Endothelial cell (in vitro differentiated cells): ENCODE data around the gene PACS2. TPM values are rescaled to one million over a fixed set of nuclear protein-coding genes. Genes with fewer than 3 reads are reported as not detected.
A peak's percentile ranks its signal among the peaks of the same experiment; 100 is the strongest.

Source experiments
- DNase-seq: peaks from one replicate; pipeline ENCODE4 v3.0.0; 2021; ENCODE audit warnings: low spot score
- H3K27ac Mint-ChIP-seq: one replicate; pipeline ENCODE4 v1.8.0; 2021; ENCODE audit warnings: mixed read lengths, inconsistent platforms; ENCODE audit not compliant: unreplicated experiment
- H3K27me3 Mint-ChIP-seq: one replicate; pipeline ENCODE4 v1.8.0; 2021; ENCODE audit warnings: mild to moderate bottlenecking, moderate library complexity, mixed read lengths, inconsistent platforms; ENCODE audit not compliant: unreplicated experiment
- H3K36me3 Mint-ChIP-seq: one replicate; pipeline ENCODE4 v1.8.0; 2021; ENCODE audit warnings: mild to moderate bottlenecking, low read depth, mixed read lengths, inconsistent platforms; ENCODE audit not compliant: unreplicated experiment
- H3K4me1 Mint-ChIP-seq: one replicate; pipeline ENCODE4 v1.8.0; 2021; ENCODE audit warnings: mild to moderate bottlenecking, mixed read lengths, inconsistent platforms; ENCODE audit not compliant: unreplicated experiment
- H3K4me3 Mint-ChIP-seq: one replicate; pipeline ENCODE4 v1.8.0; 2021; ENCODE audit warnings: mild to moderate bottlenecking, mixed read lengths, inconsistent platforms; ENCODE audit not compliant: unreplicated experiment
- H3K9me3 Mint-ChIP-seq: one replicate; pipeline ENCODE4 v1.8.0; 2021; ENCODE audit warnings: mixed read lengths, inconsistent platforms; ENCODE audit not compliant: unreplicated experiment
- CTCF ChIP-seq: fragments of 200-600 bp; sonication (generic); IDR thresholded peaks from one replicate; pipeline ENCODE4 v1.5.0; 2021; ENCODE audit warnings: antibody characterized with exemption; ENCODE audit not compliant: unreplicated experiment
- total RNA-seq: library from RNA; stranded (reverse); fragmentation: NEBNext Ultra II Directional; extraction: Animal tissue kit (Norgen Biotek cat#: 25700); gene quantifications from one replicate; pipeline ENCODE4 v1.2.1, GENCODE V29; 2021; ENCODE audit not compliant: unreplicated experiment

PACS2 gene
- total RNA-seq, 1 donor from 2014 or later, result 113 TPM

GRCh38 chr14:105400016-105400415 lies 85.5 kb downstream of the PACS2 start:
- H3K4me1 Mint-ChIP-seq, result peaks cover 2% of the 10 kb centered on the region

GRCh38 chr14:105401699-105402098 lies 87.2 kb downstream of the PACS2 start:
- H3K4me1 Mint-ChIP-seq, result peaks cover 2% of the 10 kb centered on the region
- TF ChIP-seq CTCF, result no peak
- no peak for DNase-seq
- peaks cover 16% of the 10 kb centered on the region for H3K36me3 Mint-ChIP-seq
- H3K27ac Mint-ChIP-seq, result no peak overlapping the region
- H3K4me3 Mint-ChIP-seq, result no peak overlapping the region
- H3K27me3 Mint-ChIP-seq, result peaks cover 16% of the 10 kb centered on the region
- H3K9me3 Mint-ChIP-seq, result no peaks in the 10 kb centered on the region

More at GRCh38 chr14:105400016-105400415, 85.5 kb downstream of the PACS2 start:
- Mint-ChIP-seq H3K4me3 (peak overlapping the region; percentile 51), H3K9me3 (no peaks in the 10 kb centered on the region), H3K36me3 (peaks cover 16% of the 10 kb centered on the region), H3K27me3 (peaks cover 16% of the 10 kb centered on the region), H3K27ac (no peak overlapping the region)
- TF ChIP-seq CTCF, result no peak
- no peak for DNase-seq

- no peaks in the 10 kb centered on the region for H3K36me3 Mint-ChIP-seq
- no peak for TF ChIP-seq CTCF
- peaks cover 14% of the 10 kb centered on the region for H3K4me1 Mint-ChIP-seq
- H3K27ac Mint-ChIP-seq, result no peak overlapping the region
- H3K4me3 Mint-ChIP-seq, result no peak overlapping the region
- H3K27me3 Mint-ChIP-seq, result peaks cover 23% of the 10 kb centered on the region
- H3K9me3 Mint-ChIP-seq, result no peaks in the 10 kb centered on the region
- DNase-seq, result no peak
These were observed 94.0 kb downstream of the PACS2 start for GRCh38 chr14:105408592-105408991.

- no peak overlapping the region for H3K27ac Mint-ChIP-seq
- no peaks in the 10 kb centered on the region for H3K36me3 Mint-ChIP-seq
- no peaks in the 10 kb centered on the region for H3K9me3 Mint-ChIP-seq
- DNase-seq, result no peak
- H3K27me3 Mint-ChIP-seq, result peaks cover 25% of the 10 kb centered on the region
- peaks cover 14% of the 10 kb centered on the region for H3K4me1 Mint-ChIP-seq
- TF ChIP-seq CTCF, result no peak
- no peak overlapping the region for H3K4me3 Mint-ChIP-seq
These were observed 94.8 kb downstream of the PACS2 start for GRCh38 chr14:105409364-105409763.

GRCh38 chr14:105410642-105411016 lies 96.1 kb downstream of the PACS2 start:
- DNase-seq, result no peak
- peaks cover 23% of the 10 kb centered on the region for H3K27me3 Mint-ChIP-seq
- H3K9me3 Mint-ChIP-seq, result no peaks in the 10 kb centered on the region
- no peak overlapping the region for H3K27ac Mint-ChIP-seq
- H3K36me3 Mint-ChIP-seq, result no peaks in the 10 kb centered on the region
- TF ChIP-seq CTCF, result no peak
- H3K4me3 Mint-ChIP-seq, result no peak overlapping the region
- H3K4me1 Mint-ChIP-seq, result peaks cover 16% of the 10 kb centered on the region
